ENCODE measurements around the gene CNOT10. TPM values are rescaled to one million over a fixed set of nuclear protein-coding genes. Genes with fewer than 3 reads are reported as not detected.

The CNOT10 gene
- polyA plus RNA-seq, 1 experiment, result 22.9 TPM

GRCh38 chr3:32821686-32822296 lies 136.8 kb downstream of the CNOT10 start:
- H3K27me3 ChIP-seq (ENCODE audit: control insufficient read depth, insufficient read depth, low read length), result peaks cover 61% of the 10 kb centered on the region
- CTCF ChIA-PET, result no interaction called here

GRCh38 chr3:32822609-32823498 lies 137.9 kb downstream of the CNOT10 start:
- peaks cover 53% of the 10 kb centered on the region for H3K27me3 ChIP-seq (ENCODE audit: control insufficient read depth, insufficient read depth, low read length)
- ChIA-PET POLR2A (no interaction called here), CTCF (no interaction called here)
- no peak for TF ChIP-seq CTCF (IDR thresholded peaks at IDR 0.05; ENCODE audit: low read depth, low read length)
- no peak overlapping the region for H3K27ac ChIP-seq (ENCODE audit: low read depth, low read length)
- H3K4me3 ChIP-seq (ENCODE audit: low read depth, low read length), result no peak overlapping the region
- peaks cover 15% of the 10 kb centered on the region for H3K9me3 ChIP-seq (ENCODE audit: control insufficient read depth, insufficient read depth, low read length)
- DNase-seq (ENCODE audit: low read depth, low spot score), result no peak

More at GRCh38 chr3:32821686-32822296, 136.8 kb downstream of the CNOT10 start:
- Histone ChIP-seq H3K9me3 (ENCODE audit: control insufficient read depth, insufficient read depth, low read length) (peaks cover 15% of the 10 kb centered on the region), H3K27ac (ENCODE audit: low read depth, low read length) (no peak overlapping the region), H3K4me3 (ENCODE audit: low read depth, low read length) (no peak overlapping the region)
- POLR2A ChIA-PET, result no interaction called here
- TF ChIP-seq CTCF (IDR thresholded peaks at IDR 0.05; ENCODE audit: low read depth, low read length), result no peak
- no peak for DNase-seq (ENCODE audit: low read depth, low spot score)

Other genes with a start within 250 kb of the CNOT10 start
- 59.6 and 76.3 TPM in 2 replicates for gene CMTM6, start 182.3 kb upstream of the CNOT10 start, polyA plus RNA-seq (2011; rRNA removed)
- 33.2 and 53.4 TPM in 2 replicates for gene DYNC1LI1, start 114.3 kb upstream of the CNOT10 start, polyA plus RNA-seq (2011; rRNA removed)
- not detected in 2 replicates for gene TRIM71, start 132.8 kb downstream of the CNOT10 start, polyA plus RNA-seq (2011; rRNA removed)